ENCODE data around the gene ISYNA1. TPM values are rescaled to one million over a fixed set of nuclear protein-coding genes. Genes with fewer than 3 reads are reported as not detected.

Gene ISYNA1
- total RNA-seq, 1 donor from 2014 or later = 178 TPM

DNA sequence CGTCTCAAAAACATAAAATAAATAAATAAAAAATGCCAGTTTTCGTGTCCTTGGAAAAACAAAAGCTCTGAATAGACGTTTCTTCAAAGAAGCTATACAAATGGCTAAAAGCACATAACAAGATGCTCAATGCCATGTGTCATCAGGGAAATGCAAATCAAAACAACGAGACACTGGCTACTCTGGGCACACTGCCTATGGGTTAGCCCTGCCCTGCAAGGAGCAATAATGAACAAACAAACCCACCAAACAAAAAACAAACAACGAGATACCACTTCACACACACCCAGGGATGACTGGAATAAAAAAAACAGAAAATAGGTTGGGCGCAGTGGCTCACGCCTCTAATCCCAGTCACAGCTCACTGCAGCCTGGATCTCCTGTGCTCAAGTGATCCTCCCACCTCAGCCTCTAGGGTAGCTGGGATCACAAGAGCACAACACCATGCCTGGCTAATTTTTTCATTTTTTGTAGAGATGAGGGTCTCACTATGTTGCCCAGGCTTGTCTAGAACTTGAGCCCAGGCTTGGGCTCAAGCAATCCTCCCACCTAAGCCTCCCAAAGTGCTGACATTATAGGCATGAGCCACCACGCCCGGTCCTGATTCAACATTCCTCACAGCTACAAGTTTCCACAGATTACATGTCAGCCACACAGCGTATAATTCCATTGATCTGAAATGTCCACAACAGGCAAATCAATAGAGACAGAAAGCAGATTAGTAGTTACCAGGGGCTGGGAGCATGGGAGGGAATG is 15.5 kb upstream of the ISYNA1 start:
- H3K4me3 Mint-ChIP-seq (ENCODE audit: unreplicated experiment) = no peak overlapping the region
- peaks cover 18% of the 10 kb centered on the region for H3K36me3 Mint-ChIP-seq (ENCODE audit: unreplicated experiment)
- H3K27ac Mint-ChIP-seq (ENCODE audit: unreplicated experiment) = peak overlapping the region; percentile 28
- H3K27me3 Mint-ChIP-seq (ENCODE audit: unreplicated experiment) = no peaks in the 10 kb centered on the region
- no peak for DNase-seq (ENCODE audit: extremely low spot score, unreplicated experiment)
- no peaks in the 10 kb centered on the region for H3K9me3 Mint-ChIP-seq (ENCODE audit: unreplicated experiment)
- TF ChIP-seq, protein P1, sequence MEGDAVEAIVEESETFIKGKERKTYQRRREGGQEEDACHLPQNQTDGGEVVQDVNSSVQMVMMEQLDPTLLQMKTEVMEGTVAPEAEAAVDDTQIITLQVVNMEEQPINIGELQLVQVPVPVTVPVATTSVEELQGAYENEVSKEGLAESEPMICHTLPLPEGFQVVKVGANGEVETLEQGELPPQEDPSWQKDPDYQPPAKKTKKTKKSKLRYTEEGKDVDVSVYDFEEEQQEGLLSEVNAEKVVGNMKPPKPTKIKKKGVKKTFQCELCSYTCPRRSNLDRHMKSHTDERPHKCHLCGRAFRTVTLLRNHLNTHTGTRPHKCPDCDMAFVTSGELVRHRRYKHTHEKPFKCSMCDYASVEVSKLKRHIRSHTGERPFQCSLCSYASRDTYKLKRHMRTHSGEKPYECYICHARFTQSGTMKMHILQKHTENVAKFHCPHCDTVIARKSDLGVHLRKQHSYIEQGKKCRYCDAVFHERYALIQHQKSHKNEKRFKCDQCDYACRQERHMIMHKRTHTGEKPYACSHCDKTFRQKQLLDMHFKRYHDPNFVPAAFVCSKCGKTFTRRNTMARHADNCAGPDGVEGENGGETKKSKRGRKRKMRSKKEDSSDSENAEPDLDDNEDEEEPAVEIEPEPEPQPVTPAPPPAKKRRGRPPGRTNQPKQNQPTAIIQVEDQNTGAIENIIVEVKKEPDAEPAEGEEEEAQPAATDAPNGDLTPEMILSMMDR (IDR thresholded peaks at IDR 0.05) = no peak
- peaks cover 23% of the 10 kb centered on the region for H3K4me1 Mint-ChIP-seq (ENCODE audit: unreplicated experiment)

DNA sequence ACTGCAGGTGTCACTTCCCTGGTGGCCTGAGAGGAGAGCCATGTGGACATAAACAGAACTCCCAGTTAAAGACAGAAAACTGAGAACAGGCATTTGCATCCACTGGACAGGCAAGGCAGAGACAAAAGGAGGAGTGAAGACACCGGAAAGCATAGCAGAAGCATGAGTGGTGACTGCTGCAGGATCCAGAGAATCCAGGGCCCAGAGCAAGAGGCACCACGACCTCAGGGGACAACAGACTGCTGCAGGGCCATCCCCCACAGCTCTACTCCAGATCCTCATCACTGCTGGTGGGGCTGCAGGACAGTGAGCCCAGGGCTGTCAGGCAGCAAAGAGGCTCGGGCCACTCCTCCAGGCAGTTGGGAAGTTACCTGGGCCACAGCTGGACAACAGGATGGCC is 14.5 kb upstream of the ISYNA1 start:
- H3K9me3 Mint-ChIP-seq (ENCODE audit: unreplicated experiment) = no peaks in the 10 kb centered on the region
- H3K4me1 Mint-ChIP-seq (ENCODE audit: unreplicated experiment) = peaks cover 20% of the 10 kb centered on the region
- no peaks in the 10 kb centered on the region for H3K27me3 Mint-ChIP-seq (ENCODE audit: unreplicated experiment)
- TF ChIP-seq, protein P1 (IDR thresholded peaks at IDR 0.05) = no peak
- peaks cover 24% of the 10 kb centered on the region for H3K36me3 Mint-ChIP-seq (ENCODE audit: unreplicated experiment)
- no peak for DNase-seq (ENCODE audit: extremely low spot score, unreplicated experiment)
- no peak overlapping the region for H3K27ac Mint-ChIP-seq (ENCODE audit: unreplicated experiment)
- H3K4me3 Mint-ChIP-seq (ENCODE audit: unreplicated experiment) = no peak overlapping the region

DNA sequence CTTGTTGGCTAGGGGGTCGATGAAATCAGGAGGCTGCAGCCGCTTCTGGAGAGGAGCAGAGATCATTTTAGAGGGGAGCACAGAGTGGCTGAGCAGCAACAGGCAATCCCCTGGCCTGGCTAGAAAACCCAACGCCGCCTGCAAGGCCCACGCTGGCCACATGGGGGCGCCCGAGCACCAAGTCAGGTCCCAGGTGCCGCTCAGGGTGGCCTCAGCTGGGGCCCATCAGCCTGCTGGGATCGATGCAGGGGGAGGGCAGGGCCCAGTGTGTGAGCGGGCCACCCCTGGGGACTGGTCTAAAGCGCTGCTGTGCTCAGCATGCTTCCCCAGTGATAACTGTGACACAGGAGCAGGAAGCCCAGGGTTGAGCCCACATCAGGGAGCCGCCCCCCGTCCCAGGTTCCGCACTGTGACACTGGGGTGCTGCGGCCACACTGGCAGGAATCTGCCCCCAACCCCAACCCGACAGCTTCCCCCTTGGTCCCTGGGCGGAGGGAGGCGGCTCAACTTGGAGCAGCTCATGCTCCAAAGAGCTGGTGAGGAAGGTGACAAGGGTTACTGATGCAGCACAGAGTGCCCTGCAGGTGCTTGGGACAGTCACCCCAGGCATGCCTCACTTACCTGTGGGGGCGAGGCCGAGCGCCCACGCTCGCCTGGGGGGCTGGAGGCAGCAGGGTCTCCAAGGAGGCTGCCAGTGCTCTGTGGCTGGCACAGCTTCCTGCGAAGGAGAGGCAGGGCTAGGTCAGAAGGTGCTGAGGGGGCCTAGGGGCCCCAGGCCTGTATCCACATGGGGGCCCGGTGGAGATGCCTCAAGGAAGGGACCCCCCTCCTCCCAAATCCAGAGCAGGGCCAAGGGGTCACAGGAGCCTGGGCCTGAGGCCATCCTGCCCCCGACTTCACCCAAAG is 13.3 kb upstream of the ISYNA1 start:
- H3K4me3 Mint-ChIP-seq (ENCODE audit: unreplicated experiment) = no peak overlapping the region
- peaks cover 13% of the 10 kb centered on the region for H3K4me1 Mint-ChIP-seq (ENCODE audit: unreplicated experiment)
- H3K36me3 Mint-ChIP-seq (ENCODE audit: unreplicated experiment) = peaks cover 31% of the 10 kb centered on the region
- H3K27me3 Mint-ChIP-seq (ENCODE audit: unreplicated experiment) = no peaks in the 10 kb centered on the region
- no peak overlapping the region for H3K27ac Mint-ChIP-seq (ENCODE audit: unreplicated experiment)
- TF ChIP-seq, protein P1 (IDR thresholded peaks at IDR 0.05) = peak; percentile 97
- H3K9me3 Mint-ChIP-seq (ENCODE audit: unreplicated experiment) = no peaks in the 10 kb centered on the region
- DNase-seq (ENCODE audit: extremely low spot score, unreplicated experiment) = peak; percentile 96

DNA sequence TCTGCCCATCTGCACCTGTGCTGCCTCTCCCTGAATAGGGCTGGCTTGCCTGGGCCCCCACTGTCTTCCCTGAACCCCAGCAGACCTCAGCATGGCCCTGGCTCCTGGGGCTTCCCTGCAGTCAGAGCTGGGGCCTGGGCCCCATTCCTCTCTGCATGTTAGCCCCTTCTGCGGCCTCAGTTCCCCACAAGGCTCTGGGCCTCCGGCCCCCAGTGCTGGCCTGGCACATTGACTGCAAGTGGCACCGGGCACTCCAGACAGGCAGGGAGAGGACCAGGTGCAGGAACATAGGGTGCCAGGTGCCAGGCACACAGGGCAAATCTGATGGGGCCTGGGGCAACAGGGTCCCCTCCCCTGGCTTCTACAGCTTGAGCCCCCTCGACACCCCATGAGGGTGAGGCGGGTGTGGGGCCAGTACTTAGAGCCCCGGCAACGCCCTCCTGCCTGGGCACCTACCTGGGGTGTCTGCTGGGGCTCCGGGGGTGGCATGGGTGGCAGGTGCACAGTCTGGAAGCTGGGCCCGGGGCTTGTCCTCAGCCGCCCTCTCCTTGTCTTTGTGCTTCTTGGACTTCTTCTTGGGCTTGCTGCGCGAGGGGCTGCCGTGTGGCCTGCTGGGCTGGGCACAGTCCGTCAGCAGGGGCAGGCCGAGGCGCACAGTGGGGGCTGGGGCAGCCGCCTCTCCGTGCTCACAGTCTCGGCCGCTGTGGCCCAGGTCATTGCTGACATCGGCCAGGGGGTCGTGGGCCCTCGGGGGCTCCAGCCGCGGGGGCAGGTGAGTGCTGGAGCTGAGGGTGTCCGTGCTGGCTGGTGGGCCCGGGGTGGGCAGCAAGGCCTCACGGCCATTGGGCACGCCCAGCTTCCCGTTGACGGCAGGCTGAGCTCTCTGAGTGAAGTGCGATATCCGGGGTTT is 12.3 kb upstream of the ISYNA1 start:
- no peak for DNase-seq (ENCODE audit: extremely low spot score, unreplicated experiment)
- H3K4me3 Mint-ChIP-seq (ENCODE audit: unreplicated experiment) = no peak overlapping the region
- H3K9me3 Mint-ChIP-seq (ENCODE audit: unreplicated experiment) = no peaks in the 10 kb centered on the region
- H3K27me3 Mint-ChIP-seq (ENCODE audit: unreplicated experiment) = no peaks in the 10 kb centered on the region
- H3K27ac Mint-ChIP-seq (ENCODE audit: unreplicated experiment) = no peak overlapping the region
- peaks cover 13% of the 10 kb centered on the region for H3K4me1 Mint-ChIP-seq (ENCODE audit: unreplicated experiment)
- TF ChIP-seq, protein P1 (IDR thresholded peaks at IDR 0.05) = no peak
- H3K36me3 Mint-ChIP-seq (ENCODE audit: unreplicated experiment) = peaks cover 23% of the 10 kb centered on the region

Data from osteocyte (in vitro differentiated cells).